Amniotic stem cell (primary cell): ENCODE data around the gene ABCC6.

ENCODE experiments used
- DNase-seq: peaks from one replicate; lab custom pipeline; 2025; lab: John Stamatoyannopoulos, UW

Gene ABCC6

DNA sequence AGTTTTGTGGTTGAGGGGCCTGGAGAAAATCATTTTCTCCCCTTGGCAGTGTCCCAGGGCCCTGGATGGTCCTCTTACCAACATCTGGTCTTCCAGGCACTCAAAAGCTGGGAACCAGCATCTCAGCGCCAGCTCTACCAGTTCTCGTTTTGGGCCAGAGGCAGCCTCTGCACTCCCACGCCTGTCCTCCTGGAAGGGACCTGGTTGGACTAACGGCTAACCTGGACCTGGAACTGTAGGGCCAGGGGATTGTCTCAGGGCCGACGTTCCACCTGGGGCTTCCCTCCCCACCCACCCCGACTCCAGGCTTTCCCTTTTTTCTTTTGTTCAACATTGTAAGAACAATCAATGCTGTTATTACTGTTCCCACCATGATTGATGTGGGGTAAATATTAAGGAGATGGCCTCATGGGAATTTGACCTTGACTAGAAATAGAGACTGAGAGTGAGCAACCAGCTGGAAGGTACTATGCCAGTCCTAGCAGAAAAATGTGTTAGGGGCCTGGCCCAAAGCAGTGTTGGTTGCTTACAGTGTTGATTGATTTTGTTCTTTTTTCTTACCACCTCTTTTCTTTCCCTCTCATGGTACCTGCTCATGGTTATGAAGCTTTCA lies 81.4 kb downstream of the ABCC6 start:
- DNase-seq, result no peak

- DNase-seq, result no peak
Measured at GRCh38 chr16:16141141-16141540, 82.2 kb downstream of the ABCC6 start.

DNA sequence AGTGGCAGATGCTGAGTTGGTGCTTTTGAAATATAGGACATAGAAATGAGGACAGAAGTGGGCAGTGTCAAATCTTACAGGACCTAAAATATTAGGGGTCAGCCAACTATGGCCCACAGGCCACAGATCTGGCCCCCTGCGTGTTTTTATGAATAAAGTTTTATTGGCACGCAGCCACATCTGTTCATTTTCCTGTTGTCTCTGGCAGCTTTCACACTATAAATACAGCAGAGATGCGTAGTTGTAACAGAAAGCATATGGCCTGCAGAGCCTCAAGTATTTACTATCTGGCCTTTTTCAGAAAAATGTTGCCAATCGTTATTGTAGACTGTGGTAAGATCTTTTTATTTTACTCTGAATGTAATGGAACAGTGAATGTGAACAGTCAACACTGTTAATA lies 82.8 kb downstream of the ABCC6 start:
- DNase-seq, result no peak

DNA sequence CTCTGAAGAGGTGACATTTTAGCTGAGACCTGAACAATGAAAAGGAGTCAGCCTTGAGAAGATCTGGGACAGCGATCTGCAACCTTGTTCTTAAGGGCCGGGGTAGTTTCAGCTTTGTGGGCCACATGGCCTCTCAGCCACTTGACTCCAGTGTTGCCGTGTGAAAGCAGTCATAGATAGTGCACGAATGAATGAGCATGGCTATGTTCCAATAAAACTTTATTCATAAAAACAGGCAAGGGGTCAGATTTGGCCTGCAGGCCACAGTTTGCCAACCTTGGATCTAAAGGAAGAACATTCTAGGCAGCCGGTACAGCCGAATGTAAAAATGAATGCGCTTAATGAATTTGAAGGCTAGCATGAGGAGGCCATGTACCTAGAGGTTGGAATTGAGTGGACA lies 83.5 kb downstream of the ABCC6 start:
- DNase-seq, result no peak

DNA sequence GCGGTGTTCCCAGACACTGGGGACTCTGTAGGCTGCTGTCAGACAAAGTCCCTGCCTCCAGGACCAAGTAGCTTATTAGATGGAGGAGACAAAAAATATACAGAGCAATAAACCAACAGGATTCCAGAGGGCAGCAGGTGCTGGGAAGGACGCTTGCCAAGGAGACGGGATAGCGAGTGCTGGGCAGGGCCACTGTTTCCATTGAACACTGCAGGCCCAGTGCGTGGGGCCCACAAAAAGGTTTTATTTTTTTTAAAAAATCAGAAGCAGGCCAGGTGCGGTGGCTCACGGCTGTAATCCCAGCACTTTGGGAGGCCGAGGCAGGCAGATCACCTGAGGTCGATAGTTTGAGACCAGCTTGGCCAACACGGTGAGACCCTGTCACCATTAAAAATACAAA lies 84.2 kb downstream of the ABCC6 start:
- no peak for DNase-seq

- no peak for DNase-seq
Measured at GRCh38 chr16:16138034-16138635, 85.2 kb downstream of the ABCC6 start.

- DNase-seq, result no peak
Measured at GRCh38 chr16:16137110-16137509, 86.2 kb downstream of the ABCC6 start.

- DNase-seq, result no peak
Measured at GRCh38 chr16:16136588-16136987, 86.7 kb downstream of the ABCC6 start.

- DNase-seq, result no peak
Measured at GRCh38 chr16:16133943-16134604, 89.2 kb downstream of the ABCC6 start.

- no peak for DNase-seq
Measured at GRCh38 chr16:16131659-16132058, 91.6 kb downstream of the ABCC6 start.

DNA sequence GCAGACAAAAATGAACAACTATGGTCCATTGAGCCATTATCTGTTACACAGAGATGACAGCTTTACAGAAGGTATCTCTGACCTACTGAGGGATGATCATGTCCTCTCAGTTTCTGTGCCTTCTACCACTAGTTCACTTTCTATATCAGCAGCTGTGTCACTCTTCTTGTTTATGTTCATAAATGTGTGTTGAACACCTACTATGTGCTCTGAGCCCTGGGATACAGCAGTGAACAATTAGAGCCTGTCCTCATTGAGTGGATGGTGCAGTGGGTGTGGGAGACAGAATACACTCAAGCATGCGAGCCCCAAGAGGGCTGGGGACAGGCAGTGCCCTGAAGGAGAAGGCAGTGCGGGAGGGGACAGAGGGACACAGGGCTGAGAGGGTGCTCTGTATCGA lies 92.1 kb downstream of the ABCC6 start:
- no peak for DNase-seq

DNA sequence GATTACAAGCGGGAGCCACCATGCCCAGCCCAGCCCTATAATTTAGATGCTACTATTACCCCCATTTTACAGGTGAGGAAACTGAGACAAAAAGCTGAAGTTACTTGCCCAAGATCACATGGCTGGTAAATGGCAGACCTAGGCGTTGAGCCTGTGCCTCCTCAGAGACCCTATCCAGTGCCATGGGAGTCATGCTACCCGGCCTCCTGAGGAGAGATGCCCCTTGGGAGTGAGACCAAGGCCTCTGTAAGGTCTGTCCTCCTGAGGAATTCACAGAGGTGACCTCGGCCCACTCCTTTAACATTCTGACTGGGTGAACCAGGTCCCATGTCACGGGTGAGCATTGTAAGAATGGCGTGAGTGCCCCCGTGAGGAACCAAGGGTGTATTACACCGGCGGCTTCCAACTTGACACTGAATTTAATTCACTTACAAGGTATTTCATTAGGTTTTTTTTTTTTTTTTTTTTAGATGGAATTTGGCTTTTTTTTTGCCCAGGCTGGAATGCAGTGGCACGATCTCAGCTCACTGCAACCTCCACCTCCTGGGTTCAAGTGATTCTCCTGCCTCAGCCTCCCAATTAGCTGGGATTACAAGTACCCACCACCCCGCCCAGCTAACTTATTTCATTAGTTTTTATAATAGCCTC lies 95.7 kb downstream of the ABCC6 start:
- peak; percentile 22 for DNase-seq

DNA sequence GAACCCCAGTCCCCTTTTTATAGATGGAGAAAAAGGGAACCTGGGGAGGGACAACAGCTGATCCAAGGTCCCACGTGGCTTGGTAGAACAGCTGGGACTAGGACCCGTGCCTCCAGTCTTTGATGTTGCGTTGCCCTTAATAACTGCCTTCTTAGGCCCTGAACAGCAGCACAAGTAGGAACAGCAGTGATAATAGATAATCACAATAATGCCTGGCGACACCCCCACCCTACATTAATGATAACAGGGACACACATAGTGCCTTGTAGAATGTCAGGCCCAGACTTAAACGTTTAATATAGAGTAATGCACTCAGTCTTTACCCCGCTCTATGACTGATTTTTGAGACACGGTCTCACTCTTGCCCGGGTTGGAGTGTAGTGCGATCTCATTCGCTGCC lies 96.4 kb downstream of the ABCC6 start:
- DNase-seq, result no peak

GRCh38 chr16:16124974-16125373 lies 98.3 kb downstream of the ABCC6 start:
- no peak for DNase-seq

- no peak for DNase-seq
Measured at GRCh38 chr16:16124438-16124837, 98.9 kb downstream of the ABCC6 start.

DNA sequence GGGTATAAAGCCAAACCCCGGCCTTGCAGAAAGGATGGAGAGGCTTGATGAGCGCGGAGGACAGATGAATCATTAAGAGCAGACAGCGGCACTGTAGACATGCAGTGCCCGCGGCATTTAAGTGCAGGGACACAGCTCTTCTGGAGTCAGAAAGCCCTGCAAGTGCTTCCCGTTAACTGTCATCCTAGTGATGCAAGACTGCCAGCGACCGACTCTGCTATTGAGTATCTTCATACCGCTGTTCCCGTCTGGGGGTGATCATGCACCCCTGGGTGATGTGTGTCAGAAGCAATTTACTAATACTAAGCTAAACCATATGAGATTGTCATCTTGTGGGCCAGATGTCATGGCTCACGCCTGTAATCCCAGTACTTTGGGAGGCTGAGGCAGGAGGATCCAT lies 101.0 kb downstream of the ABCC6 start:
- DNase-seq, result no peak

GRCh38 chr16:16121185-16121727 lies 102.0 kb downstream of the ABCC6 start:
- DNase-seq, result no peak

DNA sequence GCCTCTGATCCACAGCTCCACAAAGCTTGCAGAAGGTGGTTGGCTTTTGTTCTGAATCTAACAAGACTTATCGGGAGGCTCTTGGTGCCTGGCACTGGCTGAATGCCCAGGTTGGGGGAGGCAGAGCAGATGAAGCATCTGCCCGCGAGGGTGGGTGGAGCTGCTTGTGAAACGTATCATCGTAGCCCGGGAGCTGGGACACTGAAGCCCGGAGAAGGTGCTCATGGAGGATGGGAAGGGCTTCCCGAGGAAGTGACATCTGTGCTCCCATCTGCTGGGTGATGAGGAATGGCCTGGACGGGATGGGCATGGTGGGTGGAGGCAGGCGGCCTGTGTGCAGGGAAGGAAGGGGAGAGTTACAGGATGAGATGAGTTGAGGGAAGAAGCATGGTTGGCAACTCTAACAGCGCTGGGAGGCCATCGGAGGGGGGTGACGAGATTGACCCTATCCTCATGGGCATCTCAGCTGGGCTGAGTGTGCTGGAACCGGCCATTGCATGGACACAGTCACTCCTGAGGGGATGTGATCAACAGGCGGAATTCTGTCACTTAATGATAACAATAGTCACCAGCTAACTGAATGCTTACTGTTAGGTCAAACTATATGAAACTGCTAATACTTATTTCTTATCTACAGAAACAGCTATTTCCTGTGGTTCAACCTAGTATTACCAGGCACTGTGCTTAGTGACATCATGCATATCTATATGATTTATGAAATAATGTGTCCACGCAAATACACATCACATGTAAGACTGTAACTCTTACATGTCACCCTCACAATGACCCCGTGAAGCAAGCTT lies 102.7 kb downstream of the ABCC6 start:
- no peak for DNase-seq

DNA sequence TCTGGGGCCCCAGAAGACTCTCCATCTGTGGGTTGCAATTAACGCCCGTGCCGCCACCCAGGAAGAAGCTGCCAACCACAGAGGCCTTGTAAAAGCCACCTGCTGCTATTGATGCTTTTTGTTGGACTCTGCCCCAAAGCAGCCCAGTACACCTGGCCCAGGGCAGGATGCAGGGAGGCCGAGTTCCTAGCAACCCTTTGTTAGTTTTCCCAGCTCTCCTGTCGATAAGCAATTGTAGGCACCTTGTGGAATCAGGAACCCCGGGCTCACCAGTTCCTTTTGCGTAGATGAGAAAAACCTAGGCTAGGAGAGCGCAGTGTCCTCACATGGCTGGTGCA lies 103.3 kb downstream of the ABCC6 start:
- DNase-seq, result no peak

GRCh38 chr16:16118337-16118736 lies 105.0 kb downstream of the ABCC6 start:
- no peak for DNase-seq

- DNase-seq, result no peak
Measured at GRCh38 chr16:16116841-16117240, 106.5 kb downstream of the ABCC6 start.

- no peak for DNase-seq
Measured at GRCh38 chr16:16113076-16113475, 110.2 kb downstream of the ABCC6 start.
